Psoas muscle (tissue), 8 donors: Measurements from ENCODE around the gene SMCO2. TPM values are rescaled to one million over a fixed set of nuclear protein-coding genes. Genes with fewer than 3 reads are reported as not detected.

ENCODE experiments used
- ATAC-seq, 4 donors: fragments of 200-7000 bp; cut with Tn5 transposase; one replicate each; pipeline ENCODE4 v1.9.1; 2020; ENCODE audit warnings: moderate library complexity in 3 of 4, mild to moderate bottlenecking in 2 of 4
- DNase-seq, 2 donors: peaks; one replicate each; pipeline ENCODE4 v3.0.0-alpha.2; 2020
- H3K27ac ChIP-seq: fragments of 200-600 bp; one replicate; pipeline ENCODE4 v1.8.0; 2022
- H3K27me3 ChIP-seq, 3 donors: fragments of 200-600 bp in 1 of 3; one replicate each; pipeline versions ENCODE4 v1.6.1 to v1.8.0; 2013 to 2022; ENCODE audit warnings: low read length in 2 of 3, mild to moderate bottlenecking in 2 of 3, moderate library complexity in 1 of 3; ENCODE audit not compliant: insufficient read depth in 3 of 3
- H3K36me3 ChIP-seq, 2 donors: fragments of 200-600 bp in 1 of 2; one replicate each; pipeline versions ENCODE4 v1.6.1 to v1.8.0; 2013 to 2022; ENCODE audit warnings: low read depth in 1 of 2, mild to moderate bottlenecking in 1 of 2, moderate library complexity in 1 of 2; ENCODE audit not compliant: insufficient read depth in 1 of 2
- H3K4me1 ChIP-seq: fragments of 200-600 bp; one replicate; pipeline ENCODE4 v1.8.0; 2022
- H3K4me3 ChIP-seq: fragments of 200-600 bp; one replicate; pipeline ENCODE4 v1.8.0; 2022; ENCODE audit warnings: mild to moderate bottlenecking
- H3K9me3 ChIP-seq: fragments of 200-600 bp; one replicate; pipeline ENCODE4 v1.8.0; 2022
- CTCF ChIP-seq: fragments of 200-600 bp; IDR thresholded peaks from one replicate; pipeline ENCODE4 v1.8.0; 2022; ENCODE audit warnings: antibody characterized with exemption
- WGBS, 3 donors: extraction: QIAGEN DNeasy Blood & Tissue Kit; methylation state at CpG; one replicate each; pipeline versions ENCODE4 v1.1.6 to v1.1.7; 2013; 5-methylcytosine and 5-hydroxymethylcytosine counted together
- intact Hi-C, 2 donors: fragments of 100-400 bp; cut with DNase I; formaldehyde crosslinking; loops; one replicate each; pipeline versions ENCODE4 v1.11.0 to v1.14.2; 2022
- polyA plus RNA-seq, 3 donors: library from polyadenylated mRNA; stranded (reverse); fragments of 200-250 nt; gene quantifications; one replicate each; pipeline ENCODE4 v1.2.3, GENCODE V29; 2013
- total RNA-seq, 4 donors: library from RNA; stranded (reverse); fragmentation: NEBNext Ultra II Directional in 2 of 4; extraction: Animal tissue kit (Norgen Biotek cat#: 25700) in 2 of 4; gene quantifications; one replicate each; pipeline versions ENCODE4 v1.2.1 to v1.2.4, GENCODE V29; 2021 to 2023
- donor health status: healthy with polysubstance abuse.
- donor health status: DM: no; HTN: no; CAD: no; lungs with moderate emphysema.
- donor health status: Bipolar disorder and iron deficiency.
- donor health status: healthy.
- donor health status: DM: yes; HTN: yes; CAD: no.
- donor health status: DM: no; HTN: no; CAD: no.
- donor health status: DM: no; HTN: no; CAD: no.
- donor health status: DM: yes; HTN: yes; CAD: no.

SMCO2 gene
- total and polyA plus RNA-seq, 7 donors, result not detected

- ATAC-seq (no peak), DNase-seq (no peak)
- Histone ChIP-seq H3K27me3 (no peaks in the 10 kb centered on the region), H3K4me1 (peaks cover 8% of the 10 kb centered on the region), H3K9me3 (no peaks in the 10 kb centered on the region), H3K27ac (peak overlapping the region; percentile 94), H3K4me3 (peak overlapping the region; percentile 94), H3K36me3 (no peaks in the 10 kb centered on the region)
- no peak for TF ChIP-seq CTCF
- WGBS, 3 donors, result 0 to 1% (median 0%) methylated on average over 8 of the region's 8 CpGs
- intact Hi-C loops, result loop anchor here in 1 of 2 donors (5.0 to 10.0 kb wide), 2 partner anchors 43 to 110 kb away; no protein-coding TSS in a partner anchor
Measured at GRCh38 chr12:27524494-27524835, 77.9 kb downstream of the SMCO2 start.

- ATAC-seq (peak in 1 of 4 donors; percentile 18), DNase-seq (no peak)
- Histone ChIP-seq H3K4me1 (peaks cover 8% of the 10 kb centered on the region), H3K9me3 (no peaks in the 10 kb centered on the region), H3K27ac (peak overlapping the region; percentile 94), H3K27me3 (no peaks in the 10 kb centered on the region), H3K36me3 (no peaks in the 10 kb centered on the region), H3K4me3 (peak overlapping the region; percentile 94)
- WGBS, 3 donors, result 2 to 8% (median 4%) methylated on average over 16 of the region's 16 CpGs
- TF ChIP-seq CTCF, result no peak
- intact Hi-C loops, result loop anchor here (5.0 to 10.0 kb wide), 4 partner anchors 37 to 127 kb away; no protein-coding TSS in a partner anchor
Measured at GRCh38 chr12:27524839-27525753, 78.6 kb downstream of the SMCO2 start.

- TF ChIP-seq CTCF, result no peak
- H3K4me1 ChIP-seq, result peaks cover 19% of the 10 kb centered on the region
- no peaks in the 10 kb centered on the region for H3K9me3 ChIP-seq
- DNase-seq (no peak), ATAC-seq (no peak)
- no peaks in the 10 kb centered on the region for H3K27me3 ChIP-seq
- intact Hi-C loops, result loop anchor here (5.0 to 10.0 kb wide), 3 partner anchors 35 to 125 kb away; no protein-coding TSS in a partner anchor
- H3K4me3 ChIP-seq, result no peak overlapping the region
- H3K27ac ChIP-seq, result no peak overlapping the region
- WGBS, 3 donors, result 70 to 85% (median 73%) methylated on average over 9 of the region's 9 CpGs
- no peaks in the 10 kb centered on the region for H3K36me3 ChIP-seq
Measured at GRCh38 chr12:27527512-27527911, 81.0 kb downstream of the SMCO2 start.

- no peak for ATAC-seq
- no peak for DNase-seq
- TF ChIP-seq CTCF, result no peak
- 50 to 80% (median 60%) methylated on average over 3 of the region's 3 CpGs for WGBS, 3 donors
- H3K27ac ChIP-seq, result no peak overlapping the region
- intact Hi-C loops, result loop anchor here (5.0 to 10.0 kb wide), 3 partner anchors 34 to 124 kb away; no protein-coding TSS in a partner anchor
- H3K4me3 ChIP-seq, result no peak overlapping the region
- no peaks in the 10 kb centered on the region for H3K9me3 ChIP-seq
- no peaks in the 10 kb centered on the region for H3K36me3 ChIP-seq
- H3K27me3 ChIP-seq, result no peaks in the 10 kb centered on the region
- peaks cover 14% of the 10 kb centered on the region for H3K4me1 ChIP-seq
Measured at GRCh38 chr12:27528788-27529187, 82.3 kb downstream of the SMCO2 start.
